Ascending aorta (tissue), 2 donors: ENCODE data around the gene ADAMTS12. TPM values are rescaled to one million over a fixed set of nuclear protein-coding genes. Genes with fewer than 3 reads are reported as not detected.

Experiments
- DNase-seq, 2 donors: peaks; one replicate each; pipeline ENCODE4 v3.0.0-alpha.2; 2019; ENCODE audit warnings: low spot score in 2 of 2
- H3K27ac ChIP-seq, 2 donors: fragments of 200-600 bp; sonication (generic); one replicate each; pipeline ENCODE4 v1.5.1; 2016 to 2017; ENCODE audit warnings: mild to moderate bottlenecking in 1 of 2
- H3K27me3 ChIP-seq: fragments of 200-600 bp; sonication (generic); one replicate; pipeline ENCODE4 v1.5.1; 2017
- H3K36me3 ChIP-seq, 2 donors: fragments of 200-600 bp; sonication (generic); one replicate each; pipeline ENCODE4 v1.5.1; 2016
- H3K4me1 ChIP-seq, 2 donors: fragments of 200-600 bp; sonication (generic); one replicate each; pipeline ENCODE4 v1.5.1; 2016 to 2017; ENCODE audit warnings: mild to moderate bottlenecking in 1 of 2
- H3K4me3 ChIP-seq, 2 donors: fragments of 200-600 bp; sonication (generic); one replicate each; pipeline ENCODE4 v1.5.1; 2016 to 2017; ENCODE audit warnings: mild to moderate bottlenecking in 1 of 2
- H3K9me3 ChIP-seq, 2 donors: fragments of 200-600 bp; sonication (generic); one replicate each; pipeline ENCODE4 v1.5.1; 2016
- intact Hi-C: fragments of 100-400 bp; cut with DNase I; formaldehyde crosslinking; loops from one replicate; pipeline ENCODE4 v1.15.1; 2023
- total RNA-seq: library from RNA; depleted of rRNA; stranded (reverse); fragments of >200 nt; gene quantifications from one replicate; pipeline ENCODE4 v1.1.0, GENCODE V29; 2016
- TF ChIP-seq, protein P1 (sequence below), 3 experiments: fragments of 200-600 bp in 2 of 3; fragments of 450-650 bp in 1 of 3; sonication (generic) in 2 of 3; IDR thresholded peaks; one replicate each; pipeline ENCODE4 v1.5.1; 2016 to 2019; ENCODE audit warnings: antibody characterized with exemption in 3 of 3, mild to moderate bottlenecking in 1 of 3, moderate library complexity in 1 of 3

The ADAMTS12 gene
- total RNA-seq, 1 donor from 2014 or later, result 1.4 TPM

GRCh38 chr5:33659526-33660169 lies 232.1 kb downstream of the ADAMTS12 start:
- TF ChIP-seq, protein P1, sequence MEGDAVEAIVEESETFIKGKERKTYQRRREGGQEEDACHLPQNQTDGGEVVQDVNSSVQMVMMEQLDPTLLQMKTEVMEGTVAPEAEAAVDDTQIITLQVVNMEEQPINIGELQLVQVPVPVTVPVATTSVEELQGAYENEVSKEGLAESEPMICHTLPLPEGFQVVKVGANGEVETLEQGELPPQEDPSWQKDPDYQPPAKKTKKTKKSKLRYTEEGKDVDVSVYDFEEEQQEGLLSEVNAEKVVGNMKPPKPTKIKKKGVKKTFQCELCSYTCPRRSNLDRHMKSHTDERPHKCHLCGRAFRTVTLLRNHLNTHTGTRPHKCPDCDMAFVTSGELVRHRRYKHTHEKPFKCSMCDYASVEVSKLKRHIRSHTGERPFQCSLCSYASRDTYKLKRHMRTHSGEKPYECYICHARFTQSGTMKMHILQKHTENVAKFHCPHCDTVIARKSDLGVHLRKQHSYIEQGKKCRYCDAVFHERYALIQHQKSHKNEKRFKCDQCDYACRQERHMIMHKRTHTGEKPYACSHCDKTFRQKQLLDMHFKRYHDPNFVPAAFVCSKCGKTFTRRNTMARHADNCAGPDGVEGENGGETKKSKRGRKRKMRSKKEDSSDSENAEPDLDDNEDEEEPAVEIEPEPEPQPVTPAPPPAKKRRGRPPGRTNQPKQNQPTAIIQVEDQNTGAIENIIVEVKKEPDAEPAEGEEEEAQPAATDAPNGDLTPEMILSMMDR (IDR thresholded peaks at IDR 0.05), result no peak
- no peaks in the 10 kb centered on the region for H3K36me3 ChIP-seq
- H3K27me3 ChIP-seq, result no peaks in the 10 kb centered on the region
- intact Hi-C loops, result no loop called here
- DNase-seq, result no peak
- no peaks in the 10 kb centered on the region for H3K9me3 ChIP-seq
- no peak overlapping the region for H3K27ac ChIP-seq
- no peak overlapping the region for H3K4me3 ChIP-seq
- H3K4me1 ChIP-seq, result no peaks in the 10 kb centered on the region

GRCh38 chr5:33657804-33658440 lies 233.9 kb downstream of the ADAMTS12 start:
- no peak overlapping the region for H3K4me3 ChIP-seq
- no peaks in the 10 kb centered on the region for H3K4me1 ChIP-seq
- no peak for DNase-seq
- intact Hi-C loops, result no loop called here
- TF ChIP-seq, protein P1 (IDR thresholded peaks at IDR 0.05), result no peak
- H3K36me3 ChIP-seq, result no peaks in the 10 kb centered on the region
- no peaks in the 10 kb centered on the region for H3K9me3 ChIP-seq
- no peaks in the 10 kb centered on the region for H3K27me3 ChIP-seq
- no peak overlapping the region for H3K27ac ChIP-seq

GRCh38 chr5:33657176-33657575 lies 234.6 kb downstream of the ADAMTS12 start:
- TF ChIP-seq, protein P1 (IDR thresholded peaks at IDR 0.05), result no peak
- no peaks in the 10 kb centered on the region for H3K9me3 ChIP-seq
- no peak for DNase-seq
- H3K4me3 ChIP-seq, result no peak overlapping the region
- no peaks in the 10 kb centered on the region for H3K27me3 ChIP-seq
- intact Hi-C loops, result no loop called here
- H3K36me3 ChIP-seq, result no peaks in the 10 kb centered on the region
- no peak overlapping the region for H3K27ac ChIP-seq
- H3K4me1 ChIP-seq, result no peaks in the 10 kb centered on the region

GRCh38 chr5:33650911-33651310 lies 240.9 kb downstream of the ADAMTS12 start:
- TF ChIP-seq, protein P1 (IDR thresholded peaks at IDR 0.05), result no peak
- intact Hi-C loops, result no loop called here
- Histone ChIP-seq H3K27me3 (no peaks in the 10 kb centered on the region), H3K36me3 (no peaks in the 10 kb centered on the region), H3K4me1 (no peaks in the 10 kb centered on the region), H3K27ac (no peak overlapping the region), H3K9me3 (no peaks in the 10 kb centered on the region), H3K4me3 (no peak overlapping the region)
- no peak for DNase-seq

GRCh38 chr5:33649549-33650482 lies 242.0 kb downstream of the ADAMTS12 start:
- Histone ChIP-seq H3K4me3 (no peak overlapping the region), H3K27ac (no peak overlapping the region), H3K36me3 (no peaks in the 10 kb centered on the region), H3K4me1 (no peaks in the 10 kb centered on the region), H3K27me3 (no peaks in the 10 kb centered on the region), H3K9me3 (no peaks in the 10 kb centered on the region)
- TF ChIP-seq, protein P1 (IDR thresholded peaks at IDR 0.05), result no peak
- DNase-seq, result no peak
- intact Hi-C loops, result no loop called here
